ENCODE measurements around the gene ZNF557.
A peak's percentile ranks its signal among the peaks of the same experiment; 100 is the strongest.

The ZNF557 gene

GRCh38 chr19:7112675-7113074 is 43.2 kb downstream of the ZNF557 start:
- no peak overlapping the region for H3K4me3 ChIP-seq (ENCODE audit: low read depth, low read length)
- no peak for DNase-seq (ENCODE audit: low read depth)
- TF ChIP-seq CTCF (conservative IDR thresholded peaks at IDR 0.05; ENCODE audit: low read depth, low read length), result no peak

GRCh38 chr19:7113233-7113632 is 43.7 kb downstream of the ZNF557 start:
- no peak for TF ChIP-seq CTCF (conservative IDR thresholded peaks at IDR 0.05; ENCODE audit: low read depth, low read length)
- DNase-seq (ENCODE audit: low read depth), result peak; percentile 4
- no peak overlapping the region for H3K4me3 ChIP-seq (ENCODE audit: low read depth, low read length)

- no peak overlapping the region for H3K4me3 ChIP-seq (ENCODE audit: low read depth, low read length)
- DNase-seq (ENCODE audit: low read depth), result no peak
- TF ChIP-seq CTCF (conservative IDR thresholded peaks at IDR 0.05; ENCODE audit: low read depth, low read length), result no peak
These were observed 46.2 kb downstream of the ZNF557 start for GRCh38 chr19:7115721-7116120.

GRCh38 chr19:7117248-7117647 is 47.7 kb downstream of the ZNF557 start:
- no peak overlapping the region for H3K4me3 ChIP-seq (ENCODE audit: low read depth, low read length)
- TF ChIP-seq CTCF (conservative IDR thresholded peaks at IDR 0.05; ENCODE audit: low read depth, low read length), result no peak
- no peak for DNase-seq (ENCODE audit: low read depth)

- no peak overlapping the region for H3K4me3 ChIP-seq (ENCODE audit: low read depth, low read length)
- no peak for TF ChIP-seq CTCF (conservative IDR thresholded peaks at IDR 0.05; ENCODE audit: low read depth, low read length)
- no peak for DNase-seq (ENCODE audit: low read depth)
These were observed 50.1 kb downstream of the ZNF557 start for GRCh38 chr19:7119582-7119981.

- TF ChIP-seq CTCF (conservative IDR thresholded peaks at IDR 0.05; ENCODE audit: low read depth, low read length), result no peak
- H3K4me3 ChIP-seq (ENCODE audit: low read depth, low read length), result no peak overlapping the region
- DNase-seq (ENCODE audit: low read depth), result no peak
These were observed 51.0 kb downstream of the ZNF557 start for GRCh38 chr19:7120499-7120898.

GRCh38 chr19:7122701-7123100 is 53.2 kb downstream of the ZNF557 start:
- DNase-seq (ENCODE audit: low read depth), result no peak
- TF ChIP-seq CTCF (conservative IDR thresholded peaks at IDR 0.05; ENCODE audit: low read depth, low read length), result no peak
- H3K4me3 ChIP-seq (ENCODE audit: low read depth, low read length), result no peak overlapping the region
